ENCODE measurements around the gene C4orf54.

C4orf54 gene

DNA sequence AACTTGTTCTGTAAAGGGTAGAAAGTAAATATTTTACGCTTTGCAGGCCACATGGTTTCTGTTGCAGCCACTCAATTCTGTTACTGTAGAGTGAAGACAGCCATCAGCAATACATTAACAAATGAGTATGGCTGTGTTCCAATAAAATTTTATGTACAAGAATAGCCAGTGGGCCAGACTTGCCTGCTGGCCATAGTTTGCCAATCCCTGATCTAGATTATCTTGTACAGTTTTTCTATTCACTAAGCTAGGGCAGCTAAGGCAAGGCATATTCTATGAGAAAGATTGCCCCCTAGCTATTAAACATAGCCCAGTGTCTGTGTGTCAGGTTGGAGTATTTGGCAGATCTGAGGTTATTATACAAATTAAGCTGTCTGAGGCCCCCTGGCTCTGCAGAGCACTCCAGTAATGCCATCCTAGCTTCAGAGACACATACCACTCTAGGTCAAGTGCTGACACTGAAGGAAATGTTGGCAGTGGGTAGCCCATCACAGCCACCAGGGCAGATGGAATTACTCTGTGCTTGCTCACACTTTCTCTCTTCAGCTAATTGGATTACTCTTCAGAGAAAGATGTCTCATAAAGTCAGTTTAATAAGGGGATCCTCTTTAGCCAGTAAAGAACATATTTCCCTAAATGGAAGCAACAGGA lies 42.3 kb downstream of the C4orf54 start:
- no peak for DNase-seq

DNA sequence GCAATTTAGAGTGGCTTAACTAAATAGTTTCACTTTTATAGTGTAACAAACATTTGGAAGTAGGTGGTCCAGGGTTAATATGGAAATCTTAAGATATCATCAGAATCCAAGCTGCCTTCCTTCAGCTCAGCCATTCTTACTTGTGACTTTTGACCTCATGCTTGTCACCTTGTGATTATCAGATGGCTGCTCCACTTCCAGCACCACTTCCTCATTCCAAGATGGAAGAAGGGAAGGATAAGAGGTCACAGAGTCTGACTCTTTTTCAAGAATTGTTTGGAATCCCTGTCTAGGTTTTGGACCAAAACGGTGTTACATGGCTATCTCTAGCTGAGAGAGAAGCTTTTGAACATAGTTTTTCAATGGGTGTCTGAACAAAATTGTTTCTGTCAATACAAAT lies 43.1 kb downstream of the C4orf54 start:
- no peak for DNase-seq

- no peak for DNase-seq
These were observed 44.9 kb downstream of the C4orf54 start for GRCh38 chr4:99612704-99613103.

GRCh38 chr4:99612281-99612680 lies 45.3 kb downstream of the C4orf54 start:
- DNase-seq, result no peak

GRCh38 chr4:99610605-99611175 lies 46.9 kb downstream of the C4orf54 start:
- no peak for DNase-seq

DNA sequence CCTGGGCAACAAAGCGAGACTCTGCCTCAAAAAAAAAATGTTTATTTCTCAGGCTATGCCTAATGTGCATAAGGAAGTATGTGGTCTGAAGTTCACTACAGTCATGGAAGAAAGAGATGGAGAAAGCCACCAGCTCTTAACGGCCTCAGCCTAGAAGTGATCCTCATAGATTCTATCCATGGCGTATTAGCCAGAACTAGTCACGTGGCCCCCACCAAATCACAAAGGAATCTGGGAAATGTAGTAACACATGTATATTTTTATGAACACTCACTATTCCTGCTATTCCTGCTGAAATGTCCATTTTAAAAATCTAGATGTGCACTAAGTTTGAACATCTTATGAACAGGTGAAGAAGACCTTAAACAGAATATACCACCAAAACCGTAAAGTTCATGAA lies 49.2 kb downstream of the C4orf54 start:
- no peak for DNase-seq

Data from activated CD4-positive, alpha-beta T cell treated with anti-CD3 and anti-CD28 coated beads for 48 hours (primary cell).